Embryonic facial prominence (tissue), 1 donor: Measurements from ENCODE around the gene OMP.

Source experiments
- DNase-seq: peaks from one replicate; pipeline ENCODE4 v3.0.0-alpha.2; 2016; ENCODE audit errors: extremely low spot score

OMP gene

GRCh38 chr11:77069336-77069968, 33.2 kb upstream of the OMP start:
- DNase-seq = no peak

GRCh38 chr11:77069969-77070582, 32.6 kb upstream of the OMP start:
- DNase-seq = no peak

GRCh38 chr11:77071077-77071476, 31.6 kb upstream of the OMP start:
- DNase-seq = no peak

- no peak for DNase-seq
These were observed 30.7 kb upstream of the OMP start for GRCh38 chr11:77071671-77072605.

- no peak for DNase-seq
These were observed 29.8 kb upstream of the OMP start for GRCh38 chr11:77072851-77073327.

GRCh38 chr11:77073328-77074001, 29.2 kb upstream of the OMP start:
- no peak for DNase-seq

GRCh38 chr11:77074205-77074604, 28.4 kb upstream of the OMP start:
- no peak for DNase-seq

- DNase-seq = no peak
These were observed 27.9 kb upstream of the OMP start for GRCh38 chr11:77074626-77075221.

- no peak for DNase-seq
These were observed 27.2 kb upstream of the OMP start for GRCh38 chr11:77075425-77075905.

- DNase-seq = no peak
These were observed 23.0 kb upstream of the OMP start for GRCh38 chr11:77079666-77080065.

GRCh38 chr11:77080643-77081210, 21.9 kb upstream of the OMP start:
- no peak for DNase-seq

- DNase-seq = no peak
These were observed 21.2 kb upstream of the OMP start for GRCh38 chr11:77081381-77081851.

- no peak for DNase-seq
These were observed 20.4 kb upstream of the OMP start for GRCh38 chr11:77081976-77082836.

- DNase-seq = no peak
These were observed 19.6 kb upstream of the OMP start for GRCh38 chr11:77082838-77083565.

GRCh38 chr11:77083566-77084245, 18.9 kb upstream of the OMP start:
- no peak for DNase-seq

GRCh38 chr11:77084581-77085191, 18.0 kb upstream of the OMP start:
- DNase-seq = no peak

GRCh38 chr11:77085652-77086051, 17.0 kb upstream of the OMP start:
- DNase-seq = no peak
